HL-60 (cell line): ENCODE measurements around the gene MAPRE2.

ENCODE experiments used
- DNase-seq, 2 experiments: peaks; one replicate each; pipeline ENCODE4 v3.0.0-alpha.2; 2010 to 2020; ENCODE audit warnings: low read depth in 1 of 2, low spot score in 1 of 2
- H3K27ac ChIP-seq: fragments of 250-450 bp; sonication (Bioruptor Pico); replicated peaks from 2 replicates; pipeline ENCODE4 v1.5.1; 2020; ENCODE audit warnings: mild to moderate bottlenecking, moderate library complexity
- H3K27me3 ChIP-seq: fragments of 250-450 bp; sonication (Bioruptor Pico); 2 replicates; pipeline ENCODE4 v1.5.1; 2021; ENCODE audit warnings: mild to moderate bottlenecking, moderate library complexity; ENCODE audit not compliant: insufficient read depth, poor library complexity, severe bottlenecking
- H3K4me3 ChIP-seq: replicated peaks from 2 replicates; pipeline ENCODE4 v1.5.1; 2011; ENCODE audit warnings: mild to moderate bottlenecking, control low read depth, low read length; ENCODE audit not compliant: insufficient read depth
- CTCF ChIP-seq: IDR thresholded peaks from one replicate; pipeline ENCODE4 v1.5.1; 2011; ENCODE audit warnings: low read length, control low read depth, inconsistent platforms; ENCODE audit not compliant: insufficient read depth
- GABPA ChIP-seq: IDR thresholded peaks from 2 replicates; pipeline ENCODE4 v1.6.1; 2012; ENCODE audit warnings: low read depth
- POLR2AphosphoS5 ChIP-seq: IDR thresholded peaks from 2 replicates; pipeline ENCODE4 v1.6.1; 2012; ENCODE audit warnings: low read depth
- SPI1 ChIP-seq: IDR thresholded peaks from 2 replicates; pipeline ENCODE4 v1.6.1; 2012; ENCODE audit warnings: low read depth, mild to moderate bottlenecking, borderline replicate concordance
- TF ChIP-seq, protein P1 (sequence below): IDR thresholded peaks from 2 replicates; pipeline ENCODE4 v1.6.1; 2012; ENCODE audit warnings: low read depth; ENCODE audit not compliant: insufficient replicate concordance

Gene MAPRE2

GRCh38 chr18:35128675-35129074, 87.5 kb downstream of the MAPRE2 start:
- Histone ChIP-seq H3K27me3 (no peaks in the 10 kb centered on the region), H3K27ac (no peak overlapping the region), H3K4me3 (no peak overlapping the region)
- TF ChIP-seq CTCF, result no peak
- TF ChIP-seq, protein P1, sequence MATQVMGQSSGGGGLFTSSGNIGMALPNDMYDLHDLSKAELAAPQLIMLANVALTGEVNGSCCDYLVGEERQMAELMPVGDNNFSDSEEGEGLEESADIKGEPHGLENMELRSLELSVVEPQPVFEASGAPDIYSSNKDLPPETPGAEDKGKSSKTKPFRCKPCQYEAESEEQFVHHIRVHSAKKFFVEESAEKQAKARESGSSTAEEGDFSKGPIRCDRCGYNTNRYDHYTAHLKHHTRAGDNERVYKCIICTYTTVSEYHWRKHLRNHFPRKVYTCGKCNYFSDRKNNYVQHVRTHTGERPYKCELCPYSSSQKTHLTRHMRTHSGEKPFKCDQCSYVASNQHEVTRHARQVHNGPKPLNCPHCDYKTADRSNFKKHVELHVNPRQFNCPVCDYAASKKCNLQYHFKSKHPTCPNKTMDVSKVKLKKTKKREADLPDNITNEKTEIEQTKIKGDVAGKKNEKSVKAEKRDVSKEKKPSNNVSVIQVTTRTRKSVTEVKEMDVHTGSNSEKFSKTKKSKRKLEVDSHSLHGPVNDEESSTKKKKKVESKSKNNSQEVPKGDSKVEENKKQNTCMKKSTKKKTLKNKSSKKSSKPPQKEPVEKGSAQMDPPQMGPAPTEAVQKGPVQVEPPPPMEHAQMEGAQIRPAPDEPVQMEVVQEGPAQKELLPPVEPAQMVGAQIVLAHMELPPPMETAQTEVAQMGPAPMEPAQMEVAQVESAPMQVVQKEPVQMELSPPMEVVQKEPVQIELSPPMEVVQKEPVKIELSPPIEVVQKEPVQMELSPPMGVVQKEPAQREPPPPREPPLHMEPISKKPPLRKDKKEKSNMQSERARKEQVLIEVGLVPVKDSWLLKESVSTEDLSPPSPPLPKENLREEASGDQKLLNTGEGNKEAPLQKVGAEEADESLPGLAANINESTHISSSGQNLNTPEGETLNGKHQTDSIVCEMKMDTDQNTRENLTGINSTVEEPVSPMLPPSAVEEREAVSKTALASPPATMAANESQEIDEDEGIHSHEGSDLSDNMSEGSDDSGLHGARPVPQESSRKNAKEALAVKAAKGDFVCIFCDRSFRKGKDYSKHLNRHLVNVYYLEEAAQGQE, result no peak
- TF ChIP-seq SPI1, result no peak
- no peak for DNase-seq

DNA sequence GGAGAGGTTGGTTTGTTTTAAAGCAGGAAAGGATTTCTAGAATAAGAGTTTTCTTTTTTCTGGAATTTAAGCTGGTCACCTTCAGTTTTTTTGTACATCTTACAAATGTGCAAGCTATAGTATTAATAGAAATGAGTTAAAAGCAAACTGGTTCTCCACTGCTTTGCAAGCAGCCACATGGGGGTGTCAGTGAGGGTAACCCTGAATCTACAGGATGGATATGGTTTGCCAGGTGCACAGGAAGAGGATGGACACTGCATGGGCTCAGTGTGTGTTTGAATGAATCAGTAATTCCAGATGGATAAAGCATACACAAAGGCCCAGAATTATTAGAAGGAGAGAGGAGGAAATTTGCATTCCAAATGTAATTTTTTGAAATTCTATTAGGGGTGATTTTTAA, 89.0 kb downstream of the MAPRE2 start:
- TF ChIP-seq GABPA (no peak), SPI1 (no peak), CTCF (no peak), POLR2AphosphoS5 (no peak)
- TF ChIP-seq, protein P1, result no peak
- no peak overlapping the region for H3K4me3 ChIP-seq
- no peak for DNase-seq

DNA sequence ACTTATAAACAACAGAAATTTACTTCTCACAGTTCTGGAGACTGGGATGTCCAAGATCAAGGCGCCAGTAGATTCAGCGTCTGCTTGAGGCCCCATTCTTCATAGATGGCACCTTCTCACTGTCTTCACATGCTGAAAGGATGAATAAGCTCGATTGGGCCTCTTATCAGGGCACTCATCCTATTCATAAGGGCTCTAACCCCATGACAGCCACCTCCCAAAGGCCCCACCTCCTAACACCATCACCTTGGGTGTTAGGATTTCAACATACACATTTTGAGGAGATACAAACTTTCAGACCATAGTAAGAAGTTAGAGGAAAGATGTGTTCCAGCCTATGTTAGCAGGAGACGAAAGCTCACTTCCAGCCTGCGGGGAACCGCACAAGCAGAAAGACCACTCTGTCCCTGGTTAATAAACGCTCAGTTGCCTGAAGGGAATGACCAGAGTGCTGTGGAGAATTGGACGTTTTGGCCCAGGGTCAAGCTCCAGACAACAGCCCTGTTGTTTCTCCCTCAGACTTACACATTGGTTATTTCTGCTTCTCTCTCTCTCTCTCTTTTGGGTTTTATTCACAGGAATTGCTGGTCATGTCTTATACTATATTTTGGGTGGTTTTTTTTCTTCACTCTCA, 90.3 kb downstream of the MAPRE2 start:
- TF ChIP-seq SPI1, result no peak
- no peak for TF ChIP-seq POLR2AphosphoS5
- TF ChIP-seq GABPA, result no peak
- no peak for TF ChIP-seq CTCF
- TF ChIP-seq, protein P1, result no peak
- Histone ChIP-seq H3K27me3 (no peaks in the 10 kb centered on the region), H3K27ac (no peak overlapping the region), H3K4me3 (no peak overlapping the region)
- no peak for DNase-seq

More for the DNA sequence above, 89.0 kb downstream of the MAPRE2 start:
- Histone ChIP-seq H3K27ac (no peak overlapping the region), H3K27me3 (no peaks in the 10 kb centered on the region)
